HG02642 (cell line): Measurements from ENCODE around the gene DACT1.
"Not testable (repeated sequence)": the region's sequence is repeated elsewhere in the genome, so short reads cannot be mapped to it uniquely, and the experiment has no call there.

Experiments used
- ATAC-seq: cut with Tn5 transposase; IDR thresholded peaks from one replicate; pipeline ENCODE4 v1.9.1; 2021; ENCODE audit warnings: mild to moderate bottlenecking; ENCODE audit not compliant: unreplicated experiment, poor library complexity

Gene DACT1

GRCh38 chr14:58637391-58638230, at the start of gene DACT1:
DACT1 (plus strand) TSS chr14:58637962; CDS start chr14:58638203, 241 bp downstream.
- peak; percentile 64 for ATAC-seq

- ATAC-seq: not testable (repeated sequence)
Observed at GRCh38 chr14:58588321-58588720, 49.4 kb upstream of the DACT1 start.

- no peak for ATAC-seq
Observed at GRCh38 chr14:58593977-58594376, 43.8 kb upstream of the DACT1 start.

GRCh38 chr14:58597041-58597440, 40.7 kb upstream of the DACT1 start:
- no peak for ATAC-seq

GRCh38 chr14:58598028-58598803, 39.5 kb upstream of the DACT1 start:
- no peak for ATAC-seq

- ATAC-seq: no peak
Observed at GRCh38 chr14:58598804-58599525, 38.8 kb upstream of the DACT1 start.

- no peak for ATAC-seq
Observed at GRCh38 chr14:58599707-58600106, 38.1 kb upstream of the DACT1 start.

GRCh38 chr14:58605465-58605864, 32.3 kb upstream of the DACT1 start:
- ATAC-seq: no peak

GRCh38 chr14:58607131-58607951, 30.4 kb upstream of the DACT1 start:
- no peak for ATAC-seq

- ATAC-seq: no peak
Observed at GRCh38 chr14:58607952-58608317, 29.8 kb upstream of the DACT1 start.

GRCh38 chr14:58617619-58618018, 20.1 kb upstream of the DACT1 start:
- no peak for ATAC-seq

- ATAC-seq: no peak
Observed at GRCh38 chr14:58620011-58620410, 17.8 kb upstream of the DACT1 start.

GRCh38 chr14:58625438-58625837, 12.3 kb upstream of the DACT1 start:
- no peak for ATAC-seq

GRCh38 chr14:58626431-58626831, 11.3 kb upstream of the DACT1 start:
- no peak for ATAC-seq

- no peak for ATAC-seq
Observed at GRCh38 chr14:58628406-58628805, 9.4 kb upstream of the DACT1 start.

- ATAC-seq: no peak
Observed at GRCh38 chr14:58629281-58629680, 8.5 kb upstream of the DACT1 start.

GRCh38 chr14:58631732-58632131, 6.0 kb upstream of the DACT1 start:
- ATAC-seq: no peak

GRCh38 chr14:58633831-58634230, 3.9 kb upstream of the DACT1 start:
- ATAC-seq: no peak

- no peak for ATAC-seq
Observed at GRCh38 chr14:58634406-58635090, 3.2 kb upstream of the DACT1 start.
